Mammary epithelial cell (primary cell): Measurements from ENCODE around the gene NXPE3.

Experiments used
- CTCF ChIP-seq, 2 donors: IDR thresholded peaks in 1 of 2; conservative IDR thresholded peaks in 1 of 2; 2 replicates each; pipeline ENCODE4 v1.5.1; 2011 to 2012; ENCODE audit warnings: inconsistent platforms in 2 of 2, low read length in 2 of 2, mild to moderate bottlenecking in 2 of 2, control low read depth in 1 of 2, low read depth in 1 of 2; ENCODE audit not compliant: insufficient read depth in 1 of 2; ENCODE audit errors: extremely low read depth in 1 of 2
- EZH2 ChIP-seq: IDR thresholded peaks from 2 replicates; pipeline ENCODE4 v1.6.1; 2012; ENCODE audit warnings: low read length, inconsistent platforms, borderline replicate concordance

- TF ChIP-seq CTCF (conservative IDR thresholded peaks at IDR 0.05 in 1 of 2, IDR thresholded peaks at IDR 0.05 in 1 of 2; ENCODE audit: extremely low read depth in 1 of 2, insufficient read depth in 1 of 2, low read depth in 1 of 2, low read length in 2 of 2) (no peak), EZH2 (no peak)
These were observed 43.2 kb upstream of the NXPE3 start for GRCh38 chr3:101735833-101736232.
